Ishikawa (cell line): ENCODE results near the gene DCAF4.

Experiments
- CEBPB ChIP-seq: IDR thresholded peaks from 2 replicates; pipeline ENCODE4 v1.6.1; 2012
- CREB1 ChIP-seq: IDR thresholded peaks from 2 replicates; pipeline ENCODE4 v1.6.1; 2012; ENCODE audit warnings: low read depth
- EGR1 ChIP-seq: IDR thresholded peaks from 2 replicates; pipeline ENCODE4 v1.6.1; 2012
- EP300 ChIP-seq: IDR thresholded peaks from 2 replicates; pipeline ENCODE4 v1.6.1; 2012; ENCODE audit warnings: borderline replicate concordance
- FOXM1 ChIP-seq: IDR thresholded peaks from 2 replicates; pipeline ENCODE4 v1.6.1; 2012; ENCODE audit warnings: low read depth, borderline replicate concordance
- NFIC ChIP-seq: IDR thresholded peaks from 2 replicates; pipeline ENCODE4 v1.6.1; 2012
- RAD21 ChIP-seq: IDR thresholded peaks from 2 replicates; pipeline ENCODE4 v1.6.1; 2012; ENCODE audit warnings: low read depth
- REST ChIP-seq: IDR thresholded peaks from 2 replicates; pipeline ENCODE4 v1.6.1; 2012; ENCODE audit warnings: low read depth, mild to moderate bottlenecking
- TAF1 ChIP-seq: IDR thresholded peaks from 2 replicates; pipeline ENCODE4 v1.6.1; 2012; ENCODE audit warnings: low read depth, mild to moderate bottlenecking
- TCF12 ChIP-seq: IDR thresholded peaks from 2 replicates; pipeline ENCODE4 v1.6.1; 2012; ENCODE audit warnings: low read depth
- TEAD4 ChIP-seq: IDR thresholded peaks from 2 replicates; pipeline ENCODE4 v1.6.1; 2012
- USF1 ChIP-seq: IDR thresholded peaks from 2 replicates; pipeline ENCODE4 v1.6.1; 2012
- YY1 ChIP-seq: IDR thresholded peaks from 2 replicates; pipeline ENCODE4 v1.6.1; 2012; ENCODE audit warnings: low read depth
- ZBTB7A ChIP-seq: IDR thresholded peaks from 2 replicates; pipeline ENCODE4 v1.6.1; 2012; ENCODE audit warnings: low read depth
- TF ChIP-seq, protein P1 (sequence below): IDR thresholded peaks from 2 replicates; pipeline ENCODE4 v1.6.1; 2012

Gene DCAF4

DNA sequence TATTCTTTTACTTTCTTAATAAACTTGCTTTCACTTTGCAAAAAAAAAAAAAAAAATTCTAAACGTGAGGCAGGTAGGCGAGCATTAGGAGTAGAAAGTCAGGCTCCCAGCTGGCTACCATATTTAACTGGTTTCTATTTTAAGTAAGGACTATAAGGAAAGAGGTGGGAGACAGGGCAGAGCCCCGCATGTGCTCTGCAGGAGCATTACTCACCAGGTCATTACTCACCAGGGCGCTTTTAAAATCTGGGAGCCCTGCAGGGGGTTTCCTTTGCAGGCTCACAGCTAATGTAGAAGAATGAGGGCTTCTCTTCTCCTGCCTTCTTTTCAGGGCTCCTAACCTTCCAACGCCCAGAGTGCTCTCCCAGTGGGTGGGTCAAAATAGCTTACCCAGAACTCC, 18.4 kb upstream of the DCAF4 start:
- TF ChIP-seq REST = no peak
- peak; percentile 51 for TF ChIP-seq TEAD4
- TF ChIP-seq, protein P1, sequence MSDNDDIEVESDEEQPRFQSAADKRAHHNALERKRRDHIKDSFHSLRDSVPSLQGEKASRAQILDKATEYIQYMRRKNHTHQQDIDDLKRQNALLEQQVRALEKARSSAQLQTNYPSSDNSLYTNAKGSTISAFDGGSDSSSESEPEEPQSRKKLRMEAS = peak; percentile 29; the same call in 1 of the 2 replicates
- TF ChIP-seq ZBTB7A = no peak
- TF ChIP-seq TCF12 = peak; percentile 78
- TF ChIP-seq CEBPB = no peak
- peak; percentile 45; the same call in 1 of the 2 replicates for TF ChIP-seq NFIC
- peak; percentile 63; the same call in 1 of the 2 replicates for TF ChIP-seq EP300
- TF ChIP-seq EGR1 = 0 out of 2 replicates have a peak, but pooled peaks have one; percentile 53

- TF ChIP-seq TAF1 = no peak
- TF ChIP-seq, protein P1 = no peak
- TF ChIP-seq EGR1 = no peak
- no peak for TF ChIP-seq TCF12
Observed at GRCh38 chr14:72909163-72909562, 17.1 kb upstream of the DCAF4 start.

DNA sequence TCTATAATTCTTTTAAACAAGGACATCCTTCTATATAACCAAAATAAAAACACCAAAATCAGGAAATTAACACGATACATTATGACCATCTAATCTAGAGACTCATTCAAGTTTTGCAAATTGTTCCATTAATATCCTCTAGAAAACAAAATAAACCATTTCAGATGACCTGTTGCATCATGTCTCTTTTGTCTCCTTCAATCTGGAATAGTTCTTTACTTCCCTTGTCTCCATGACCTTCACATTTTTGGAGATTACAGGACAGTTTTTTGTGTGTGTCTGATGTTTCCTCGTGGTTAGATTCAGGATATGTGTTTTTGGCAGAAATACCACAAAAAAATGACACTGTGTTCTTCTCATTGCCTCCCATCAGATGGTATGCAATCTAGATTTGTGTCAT, 12.5 kb upstream of the DCAF4 start:
- TF ChIP-seq CEBPB (no peak), ZBTB7A (no peak), FOXM1 (no peak)

GRCh38 chr14:72916174-72916573, 10.1 kb upstream of the DCAF4 start:
- no peak for TF ChIP-seq USF1
- no peak for TF ChIP-seq REST
- TF ChIP-seq RAD21 = no peak
- TF ChIP-seq, protein P1 = no peak
- no peak for TF ChIP-seq CREB1
- no peak for TF ChIP-seq CEBPB
- no peak for TF ChIP-seq EGR1
- no peak for TF ChIP-seq YY1
- no peak for TF ChIP-seq ZBTB7A
- TF ChIP-seq FOXM1 = no peak
- no peak for TF ChIP-seq TCF12
- no peak for TF ChIP-seq TAF1
- TF ChIP-seq TEAD4 = no peak
- no peak for TF ChIP-seq NFIC
- TF ChIP-seq EP300 = no peak

DNA sequence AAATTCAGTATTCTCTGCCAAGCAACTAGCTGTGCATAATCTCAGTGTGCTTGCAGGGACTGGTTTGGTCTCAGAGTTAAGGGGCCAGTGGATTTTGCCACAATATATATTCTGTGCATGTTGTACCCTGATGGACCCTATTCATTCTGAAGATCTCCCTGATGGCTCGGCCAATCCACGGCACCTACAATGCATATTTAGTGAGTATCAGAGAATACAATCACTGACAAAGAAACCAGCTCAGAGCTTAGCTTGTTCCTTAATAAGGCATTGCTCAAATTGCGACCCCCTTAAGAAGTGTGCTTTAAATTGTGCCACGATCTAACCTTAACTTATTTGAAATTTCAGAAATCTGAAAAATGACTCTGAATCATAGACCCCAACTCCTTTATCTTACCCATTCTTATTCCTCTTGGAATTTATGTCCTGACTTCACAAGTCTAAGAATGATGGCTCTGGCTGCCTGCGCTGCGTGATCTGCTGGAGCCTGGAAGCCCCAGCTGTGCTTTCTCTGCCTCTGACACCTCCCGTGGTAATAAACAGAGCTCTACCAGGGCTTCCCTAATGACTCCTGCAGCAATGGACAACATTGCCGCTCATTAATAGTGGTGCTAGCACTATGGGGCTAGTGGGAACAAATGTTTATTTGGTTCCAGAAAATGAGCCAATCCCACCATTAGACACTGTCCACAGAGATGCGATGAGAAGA, 9.0 kb upstream of the DCAF4 start:
- TF ChIP-seq ZBTB7A = no peak
- TF ChIP-seq USF1 = no peak
- TF ChIP-seq CREB1 = no peak
- TF ChIP-seq NFIC = no peak

DNA sequence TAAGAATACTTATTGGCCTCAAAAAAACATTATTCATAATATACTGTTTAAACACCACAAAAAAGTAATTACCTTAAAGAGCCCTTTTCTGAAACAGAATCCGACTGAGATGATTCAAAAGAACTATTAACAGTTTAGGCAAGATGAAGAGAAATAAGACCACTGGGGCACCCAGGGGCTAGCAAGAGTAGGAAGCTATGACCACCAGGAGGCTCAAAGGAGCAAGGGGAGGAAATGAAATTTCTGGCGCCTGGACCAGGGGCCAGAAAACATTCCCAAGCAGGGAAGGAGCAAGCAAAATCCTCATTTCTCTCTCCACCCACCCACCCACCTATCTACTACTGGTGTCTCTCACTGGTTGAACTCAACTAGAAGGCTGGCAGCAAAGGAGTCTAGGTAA, 6.3 kb upstream of the DCAF4 start:
- TF ChIP-seq YY1 (no peak), RAD21 (no peak), EP300 (no peak), REST (no peak), CEBPB (no peak), USF1 (no peak), EGR1 (no peak), CREB1 (no peak), NFIC (no peak), FOXM1 (no peak)
- TF ChIP-seq, protein P1 = no peak
